ENCODE data around the gene C9orf85.

Gene C9orf85

GRCh38 chr9:71908825-71909224 is 2.6 kb upstream of the C9orf85 start:
- DNase-seq = no peak

- DNase-seq = peak; percentile 35 to 46
Measured at GRCh38 chr9:71909887-71910649, 1.4 kb upstream of the C9orf85 start.

DNA sequence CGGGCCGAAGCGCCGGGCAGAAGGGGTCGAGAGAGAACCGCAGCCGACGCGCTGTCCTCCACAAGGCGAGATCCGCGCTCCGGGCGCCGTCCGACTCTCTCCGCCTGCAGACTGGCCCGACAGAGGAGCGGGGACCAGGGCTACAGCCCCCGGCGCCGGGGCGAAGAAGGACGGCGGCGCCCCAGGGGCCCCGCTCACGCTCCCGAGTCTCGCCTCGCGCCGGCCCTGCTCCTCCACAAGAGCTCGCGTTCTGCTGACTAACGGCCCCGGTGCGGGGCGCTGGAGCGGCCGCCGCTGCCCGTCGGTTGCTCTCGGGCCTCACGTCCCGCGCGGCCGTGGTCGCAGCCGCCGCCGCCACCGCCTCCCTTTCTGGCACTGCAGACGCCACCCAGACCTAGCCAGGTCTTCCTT is 784 bp upstream of the C9orf85 start:
- no peak for DNase-seq

GRCh38 chr9:71911908-71912335 is 483 bp downstream of the C9orf85 start:
- DNase-seq = peak in 1 of 2 experiments; percentile 7

- no peak for DNase-seq
Measured at GRCh38 chr9:71915495-71915894, 4.1 kb downstream of the C9orf85 start.

DNA sequence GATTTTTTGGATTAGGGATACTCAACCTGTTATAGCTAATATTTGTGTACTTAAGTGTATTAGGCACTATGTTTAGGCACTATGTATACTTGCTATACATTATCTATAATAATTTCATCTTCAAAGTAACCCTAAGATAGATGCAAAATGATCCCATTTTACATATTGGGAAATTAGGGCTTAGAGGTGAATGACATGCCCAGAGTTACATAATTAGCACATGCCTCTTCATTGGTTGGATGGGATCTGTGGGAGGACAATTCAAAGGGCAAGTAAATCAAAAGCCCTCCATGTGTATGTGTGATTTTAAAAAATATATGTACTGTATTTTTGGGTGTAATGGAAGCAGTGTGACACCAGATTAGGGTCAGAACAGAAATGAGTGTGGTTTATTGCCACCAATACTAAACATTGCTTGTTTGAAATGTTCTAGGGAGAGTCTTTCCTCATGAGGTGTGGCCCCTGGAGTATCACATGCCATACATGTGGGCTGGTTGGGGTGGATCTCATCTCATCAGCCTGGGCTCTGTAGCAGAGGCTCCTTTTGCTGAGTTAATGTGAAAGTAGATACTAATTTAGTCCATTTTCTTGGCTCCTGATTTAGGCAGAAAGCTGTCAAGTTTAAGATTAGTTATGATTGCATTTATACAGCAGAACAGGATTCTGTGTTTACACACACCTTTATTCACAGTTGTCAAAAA is 5.5 kb downstream of the C9orf85 start:
- DNase-seq = no peak

- no peak for DNase-seq
Measured at GRCh38 chr9:71918419-71918818, 7.0 kb downstream of the C9orf85 start.

- DNase-seq = no peak
Measured at GRCh38 chr9:71920456-71921189, 9.2 kb downstream of the C9orf85 start.

DNA sequence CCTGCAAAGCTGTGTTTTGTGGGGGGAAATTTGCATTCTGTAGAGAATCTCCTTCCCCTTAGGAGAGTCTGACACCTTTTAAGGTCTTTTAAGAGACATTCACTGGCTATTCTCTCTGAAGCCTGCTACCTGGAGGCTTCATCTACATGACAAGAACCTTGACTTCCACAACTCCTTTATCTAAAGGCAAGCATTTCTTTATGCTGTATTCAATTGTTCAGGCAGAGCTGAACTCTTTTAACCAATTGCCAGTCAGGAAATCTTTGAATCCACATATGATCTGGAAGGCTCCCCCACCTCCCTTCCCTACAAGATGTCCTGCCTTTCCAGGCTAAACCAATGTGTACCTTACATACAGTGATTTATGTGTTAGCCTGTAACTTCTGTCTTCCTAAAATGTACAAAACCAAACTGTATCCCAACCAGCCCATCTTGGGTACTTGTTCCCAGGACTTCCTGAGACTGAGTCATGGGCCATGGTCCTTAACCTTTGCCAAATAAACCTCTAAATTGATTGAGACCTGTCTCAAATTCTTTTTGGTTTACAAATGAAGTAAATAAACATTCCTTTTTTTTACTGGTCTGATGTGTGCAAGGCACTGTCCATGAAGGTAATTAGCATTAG is 9.9 kb downstream of the C9orf85 start:
- no peak for DNase-seq

DNA sequence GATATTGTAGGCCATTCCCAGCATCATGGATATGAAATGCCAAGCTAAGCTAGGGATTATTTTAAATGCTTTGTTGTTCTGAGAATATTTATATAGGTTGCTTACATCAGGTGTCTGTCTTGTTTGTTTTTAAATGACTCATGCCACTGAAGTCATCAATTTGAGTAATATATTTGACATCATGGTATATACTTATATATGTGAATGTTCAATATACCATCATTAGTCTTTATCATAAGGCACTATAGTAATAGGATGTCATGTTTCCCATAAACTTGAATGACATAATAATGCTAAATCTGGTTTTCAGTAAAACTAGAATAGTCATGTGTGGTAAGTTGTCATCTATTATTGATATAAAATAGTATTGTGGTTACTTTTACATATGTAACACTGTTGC is 13.1 kb downstream of the C9orf85 start:
- DNase-seq = no peak

- DNase-seq = no peak
Measured at GRCh38 chr9:71925834-71926233, 14.4 kb downstream of the C9orf85 start.

DNA sequence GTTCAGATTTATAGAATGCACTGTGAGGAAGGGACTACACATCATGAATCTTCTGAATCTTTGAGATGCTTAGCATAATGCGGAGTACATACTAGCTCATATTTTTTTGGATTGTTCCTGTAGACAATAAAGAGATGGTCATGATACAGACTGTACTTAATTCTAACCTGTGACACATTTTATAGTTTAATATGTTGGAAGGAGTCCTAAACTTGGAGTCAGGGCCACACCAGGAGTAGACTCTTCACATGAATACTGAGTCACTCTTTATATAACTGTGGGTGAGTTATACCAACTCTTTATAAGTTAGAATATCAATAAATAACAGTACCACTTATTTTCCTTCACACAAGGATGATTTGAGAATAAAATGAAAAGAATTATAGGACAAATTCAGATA is 16.9 kb downstream of the C9orf85 start:
- no peak for DNase-seq

- DNase-seq = no peak
Measured at GRCh38 chr9:71928806-71929205, 17.4 kb downstream of the C9orf85 start.

- no peak for DNase-seq
Measured at GRCh38 chr9:71929223-71929622, 17.8 kb downstream of the C9orf85 start.

GRCh38 chr9:71929791-71930440 is 18.5 kb downstream of the C9orf85 start:
- DNase-seq = no peak

DNA sequence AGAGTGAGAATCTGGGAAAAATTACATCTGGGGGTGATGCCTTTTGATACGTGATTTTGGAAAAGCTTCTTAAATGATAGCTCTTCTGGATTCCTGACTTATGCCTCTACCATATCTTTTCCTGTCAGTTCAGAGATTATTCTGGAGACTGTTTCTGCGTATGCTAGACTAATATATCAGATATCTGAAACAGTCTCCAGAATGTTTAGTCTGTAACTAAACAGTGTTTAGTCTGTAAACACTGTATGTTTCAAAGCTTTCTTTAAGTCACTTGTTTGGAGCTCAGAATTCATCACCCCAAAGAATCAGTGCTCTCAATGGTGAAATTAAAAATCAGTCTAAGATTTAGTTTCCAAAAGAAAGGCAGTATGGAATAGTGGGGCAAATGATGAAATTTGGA is 19.7 kb downstream of the C9orf85 start:
- DNase-seq = no peak

GRCh38 chr9:71936066-71936465 is 24.6 kb downstream of the C9orf85 start:
- DNase-seq = no peak

GRCh38 chr9:71937070-71937625 is 25.7 kb downstream of the C9orf85 start:
- no peak for DNase-seq

DNA sequence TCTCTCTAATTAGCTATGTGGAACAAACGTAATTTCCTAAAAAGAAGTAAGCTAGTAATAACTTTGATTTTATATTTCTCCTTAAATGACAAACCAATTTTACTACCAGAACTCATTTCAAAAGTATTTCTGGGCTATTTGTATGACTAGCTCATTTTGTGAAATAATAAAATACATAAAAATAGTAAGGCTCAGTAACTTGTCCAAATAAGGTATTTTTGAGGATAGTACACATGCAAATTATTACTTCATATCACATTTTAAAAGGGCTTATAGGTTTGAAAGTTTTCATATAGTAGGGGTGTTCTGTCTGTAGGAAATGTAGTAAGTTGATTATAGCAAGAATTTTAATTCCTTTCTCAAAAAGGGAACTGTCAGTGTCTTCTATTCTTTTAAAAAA is 26.5 kb downstream of the C9orf85 start:
- DNase-seq = no peak

- no peak for DNase-seq
Measured at GRCh38 chr9:71941060-71941568, 29.7 kb downstream of the C9orf85 start.

- no peak for DNase-seq
Measured at GRCh38 chr9:71941998-71942567, 30.6 kb downstream of the C9orf85 start.

All from SHP77 (cell line).